Activated CD4-positive, CD25-positive, alpha-beta regulatory T cell treated with anti-CD3 and anti-CD28 coated beads, Interleukin-2, amount 50 U/mL, for 24 hours (primary cell): ENCODE data around the gene XPOT.

ENCODE experiments used
- ATAC-seq, 2 donors: fragments of 150-1000 bp; cut with Tn5 transposase; one replicate each; pipeline ENCODE4 v1.10.0; 2021; ENCODE audit warnings: mild to moderate bottlenecking in 1 of 2, moderate library complexity in 1 of 2

The XPOT gene

DNA sequence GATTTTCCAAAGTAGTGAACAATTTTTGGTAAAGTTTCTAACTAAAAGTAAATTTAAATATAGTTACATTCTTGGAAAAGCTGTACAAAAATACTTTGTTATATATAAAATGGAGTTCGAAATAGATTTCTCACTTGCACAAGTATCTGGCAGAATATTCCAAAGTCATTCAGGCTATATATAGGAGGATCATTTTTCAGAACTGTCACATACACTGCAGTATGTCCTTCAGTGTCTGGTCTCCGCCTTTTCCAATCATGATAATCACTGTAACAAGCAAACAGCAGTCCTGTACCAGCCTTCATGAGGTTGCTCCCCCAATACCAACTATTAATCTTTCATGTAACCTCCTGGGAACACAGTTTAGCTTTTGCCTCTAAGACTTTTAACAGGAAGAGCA is 66.3 kb downstream of the XPOT start:
- no peak for ATAC-seq

DNA sequence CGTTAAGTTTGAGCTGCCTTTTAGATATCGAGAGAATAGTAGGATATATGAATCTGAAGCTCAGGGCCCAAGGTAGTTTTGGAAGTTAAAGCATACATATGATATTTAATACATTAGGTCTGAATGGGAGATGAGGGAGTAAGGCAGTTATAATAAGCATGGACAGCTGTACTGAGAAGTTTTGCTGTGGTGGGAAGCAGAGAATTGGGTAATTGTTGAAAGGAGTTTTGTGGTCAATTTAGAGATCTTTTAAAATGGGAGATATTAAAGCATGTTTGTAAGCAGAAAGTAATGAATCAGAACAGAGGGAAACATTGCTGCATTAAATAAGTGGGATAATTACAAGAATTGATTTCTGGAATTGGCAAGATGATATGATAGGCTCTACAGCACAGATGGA is 69.0 kb downstream of the XPOT start:
- no peak for ATAC-seq

DNA sequence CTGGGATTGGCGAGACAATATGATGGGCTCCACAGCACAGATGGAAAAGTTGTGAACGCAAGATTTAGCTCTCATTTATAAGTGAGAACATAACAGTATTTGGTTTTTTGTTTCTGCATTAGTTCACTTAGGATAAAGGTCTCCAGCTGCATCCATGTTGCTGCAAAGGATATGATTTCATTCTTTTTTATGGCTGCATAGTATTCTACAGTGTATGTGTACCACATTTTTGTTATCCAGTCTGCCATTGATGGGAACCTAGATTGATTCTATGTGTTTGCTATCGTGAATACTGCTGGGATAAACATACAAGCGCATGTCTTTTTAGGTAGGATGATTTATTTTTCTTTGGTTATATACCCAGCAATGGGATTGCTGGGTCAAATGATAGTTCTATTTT is 71.3 kb downstream of the XPOT start:
- ATAC-seq = no peak

DNA sequence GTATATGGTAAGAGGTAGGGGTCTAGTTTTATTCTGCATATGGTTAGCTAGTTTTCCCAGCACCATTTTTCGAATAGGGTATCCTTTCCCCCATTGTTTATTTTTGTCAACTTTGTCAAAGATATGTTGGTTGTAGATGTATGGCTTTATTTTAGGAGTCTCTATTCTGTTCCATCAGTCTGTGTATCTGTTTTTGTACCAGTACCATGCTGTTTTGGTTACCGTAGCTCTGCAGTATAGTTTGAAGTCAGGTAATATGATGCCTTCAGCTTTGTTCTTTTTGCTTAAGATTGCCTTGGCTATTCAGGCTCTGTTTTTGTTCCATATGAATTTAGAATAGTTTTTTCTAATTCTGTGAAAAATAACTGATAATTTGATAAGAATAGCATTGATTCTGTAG is 72.7 kb downstream of the XPOT start:
- no peak for ATAC-seq

DNA sequence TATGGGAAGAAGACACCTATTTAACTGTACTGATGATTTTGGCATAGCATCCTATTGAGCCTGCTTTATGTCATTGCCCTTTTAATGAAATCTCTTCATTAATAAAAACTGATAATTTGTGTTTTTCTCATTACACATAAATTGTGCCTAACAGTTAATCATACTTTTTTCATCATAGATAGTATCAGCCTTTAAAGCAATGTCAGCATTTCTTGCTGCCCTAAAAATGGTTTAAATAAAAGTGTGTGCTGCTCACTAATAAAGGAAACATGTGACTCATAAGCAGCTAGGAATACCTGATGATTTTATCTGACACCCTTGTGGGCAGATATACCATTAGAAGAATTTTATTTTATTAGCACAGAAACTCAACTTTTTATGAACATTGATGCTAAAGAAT is 74.5 kb downstream of the XPOT start:
- peak in 1 of 2 donors; percentile 20 for ATAC-seq

DNA sequence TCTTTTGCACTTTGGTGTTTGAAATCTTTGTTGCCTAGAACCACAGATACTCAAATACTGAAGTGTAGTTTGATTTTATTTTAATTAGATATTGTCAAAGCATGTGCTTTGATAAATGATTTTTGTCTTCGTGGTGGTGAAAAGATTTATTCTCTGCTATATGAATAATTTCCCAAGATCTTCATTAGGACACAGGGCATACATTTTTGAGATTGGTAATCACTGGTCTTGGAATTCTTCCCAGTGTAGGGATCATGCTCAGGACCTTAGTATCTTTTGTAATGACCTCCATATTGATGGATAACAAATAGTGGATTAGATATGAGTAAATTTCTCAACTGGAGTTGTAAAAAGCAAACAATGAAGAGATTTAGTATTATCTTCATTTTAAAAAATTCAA is 76.0 kb downstream of the XPOT start:
- ATAC-seq = no peak

DNA sequence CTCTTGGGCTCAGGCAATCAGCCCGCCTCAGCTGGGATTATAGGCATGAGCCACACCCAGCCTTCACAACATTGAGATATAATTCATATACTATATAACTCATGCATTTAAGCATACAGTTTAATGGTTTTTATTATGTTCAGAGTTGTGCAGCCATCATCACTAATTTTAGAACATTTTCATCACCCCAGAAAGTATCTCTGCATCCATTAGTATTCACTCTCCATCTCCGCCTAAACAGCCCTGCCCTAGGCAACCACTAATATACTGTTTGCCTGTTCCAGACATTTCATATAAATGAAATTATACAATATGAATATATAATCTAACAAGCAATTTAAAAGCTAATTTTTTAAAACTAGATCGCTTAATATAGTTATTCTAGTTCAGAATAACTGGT is 82.5 kb downstream of the XPOT start:
- ATAC-seq = no peak

DNA sequence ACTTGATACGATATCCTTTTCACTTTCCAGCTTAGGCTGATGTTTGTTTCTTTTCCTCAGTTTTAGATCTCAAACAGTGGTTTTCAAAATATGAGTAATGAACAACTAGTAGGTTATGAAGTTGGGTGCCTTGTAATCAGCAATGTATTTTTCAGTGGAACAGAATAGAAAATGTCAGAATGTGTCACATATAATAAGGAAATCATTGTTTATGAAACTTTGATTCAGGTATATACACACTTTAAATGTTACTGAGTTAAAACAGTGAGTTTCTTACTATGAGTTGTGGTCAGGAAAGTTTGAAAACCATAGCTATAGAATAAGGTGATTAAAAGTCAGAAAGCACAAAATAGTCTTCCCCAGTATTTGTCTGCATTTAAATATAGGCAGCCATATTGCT is 87.5 kb downstream of the XPOT start:
- no peak for ATAC-seq

DNA sequence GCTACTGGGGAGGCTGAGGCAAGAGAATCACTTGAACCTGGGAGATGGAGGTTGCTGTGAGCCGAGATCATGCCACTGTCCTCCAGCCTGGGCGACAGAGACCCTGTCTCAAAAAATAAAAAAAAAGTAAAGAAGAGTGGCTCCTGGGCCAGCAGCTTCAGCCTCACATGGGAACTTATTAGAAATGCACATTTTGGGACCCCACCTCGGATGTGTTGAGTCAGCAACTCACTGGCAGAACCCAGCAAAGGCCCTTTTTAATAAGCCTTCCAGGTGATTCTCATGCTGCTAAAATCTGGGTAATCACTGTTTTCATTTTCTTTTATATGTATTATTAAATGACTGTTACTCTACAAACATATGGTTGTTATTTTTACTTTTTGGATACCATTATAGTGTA is 89.3 kb downstream of the XPOT start:
- ATAC-seq = no peak

DNA sequence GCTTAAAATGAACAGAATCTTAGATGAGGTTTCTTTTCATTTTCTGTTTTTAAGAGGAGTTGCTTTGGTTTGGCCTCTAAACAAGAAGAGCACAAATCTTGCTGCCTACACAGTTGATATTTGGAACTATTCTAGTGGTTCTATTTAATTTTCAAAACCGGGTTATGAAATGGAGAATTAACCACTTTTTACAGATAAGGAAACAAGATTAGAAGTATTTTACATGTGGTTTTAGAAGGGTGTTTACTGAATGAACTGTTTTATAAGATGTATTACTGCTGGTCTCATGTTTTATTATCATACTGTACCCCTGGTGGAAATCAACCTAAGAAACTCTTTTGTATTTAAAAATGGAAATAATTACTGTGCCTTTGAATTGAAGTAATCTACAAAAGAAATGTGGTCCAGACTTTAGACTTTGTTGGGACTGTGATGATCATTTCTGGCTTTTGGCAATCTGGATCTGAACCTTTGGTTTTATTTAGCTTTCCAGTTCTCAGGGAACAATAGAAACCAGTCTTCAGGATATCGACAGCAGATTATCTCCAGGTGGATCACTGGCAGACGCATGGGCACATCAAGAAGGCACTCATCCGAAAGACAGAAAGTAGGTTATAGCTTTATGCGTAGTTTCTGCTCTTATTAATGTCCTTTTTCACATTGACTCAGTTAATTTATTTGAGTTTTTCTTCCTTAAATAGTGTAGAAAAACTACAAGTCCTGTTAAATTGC is 91.0 kb downstream of the XPOT start:
- no peak for ATAC-seq

DNA sequence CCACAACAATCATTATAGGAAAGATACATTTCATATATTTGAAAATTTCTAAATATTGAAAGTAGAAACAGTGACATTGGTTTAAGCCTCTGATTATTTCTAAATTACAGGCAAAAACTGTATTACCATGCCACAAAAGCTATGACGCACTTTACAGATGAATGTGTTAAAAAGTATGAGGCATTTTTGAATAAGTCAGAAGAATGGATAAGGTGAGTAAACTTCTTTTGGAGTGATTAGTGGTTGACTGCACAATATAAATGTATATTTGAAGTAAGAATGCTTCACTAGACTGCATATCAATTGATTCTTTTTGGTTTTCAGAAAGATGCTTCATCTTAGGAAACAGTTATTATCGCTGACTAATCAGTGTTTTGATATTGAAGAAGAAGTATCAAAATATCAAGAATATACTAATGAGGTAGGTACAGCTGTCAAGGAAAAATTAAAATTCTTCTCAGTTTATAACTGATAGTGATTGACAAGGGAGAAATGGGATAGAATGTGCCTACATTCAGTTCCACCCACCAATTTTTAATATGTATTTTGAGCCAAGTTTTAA is 92.7 kb downstream of the XPOT start:
- ATAC-seq = peak; percentile 21 to 52

DNA sequence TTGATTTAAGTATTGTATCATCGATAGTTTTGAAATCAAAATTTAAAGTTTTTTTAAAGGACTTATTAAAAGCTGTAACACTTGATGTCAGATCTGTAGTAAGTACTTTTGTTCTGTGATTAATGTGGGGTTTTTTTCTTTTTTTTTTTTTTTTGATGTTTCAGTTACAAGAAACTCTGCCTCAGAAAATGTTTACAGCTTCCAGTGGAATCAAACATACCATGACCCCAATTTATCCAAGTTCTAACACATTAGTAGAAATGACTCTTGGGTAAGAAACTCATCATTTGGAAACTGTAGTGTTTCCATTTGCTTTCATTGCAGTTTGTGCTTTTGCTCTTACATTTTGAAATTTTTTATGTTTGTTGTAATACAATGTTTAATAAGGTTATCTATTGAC is 93.3 kb downstream of the XPOT start:
- peak; percentile 21 to 36 for ATAC-seq

DNA sequence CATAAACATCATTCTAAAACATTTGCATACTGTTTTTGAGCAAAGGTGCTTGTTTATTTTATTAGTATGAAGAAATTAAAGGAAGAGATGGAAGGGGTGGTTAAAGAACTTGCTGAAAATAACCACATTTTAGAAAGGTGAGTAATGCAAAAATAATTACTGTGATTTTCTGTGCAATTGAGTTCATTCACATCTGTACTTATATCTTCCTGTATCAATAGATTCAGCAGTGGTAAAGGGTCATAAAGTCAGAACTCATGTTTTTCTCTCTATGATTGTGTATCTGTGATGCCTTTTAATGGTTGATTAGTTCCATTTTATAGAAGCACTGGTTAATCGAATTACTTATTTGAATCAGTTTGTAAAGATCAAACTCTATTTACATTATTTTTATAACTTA is 93.7 kb downstream of the XPOT start:
- ATAC-seq = peak; percentile 21 to 40

DNA sequence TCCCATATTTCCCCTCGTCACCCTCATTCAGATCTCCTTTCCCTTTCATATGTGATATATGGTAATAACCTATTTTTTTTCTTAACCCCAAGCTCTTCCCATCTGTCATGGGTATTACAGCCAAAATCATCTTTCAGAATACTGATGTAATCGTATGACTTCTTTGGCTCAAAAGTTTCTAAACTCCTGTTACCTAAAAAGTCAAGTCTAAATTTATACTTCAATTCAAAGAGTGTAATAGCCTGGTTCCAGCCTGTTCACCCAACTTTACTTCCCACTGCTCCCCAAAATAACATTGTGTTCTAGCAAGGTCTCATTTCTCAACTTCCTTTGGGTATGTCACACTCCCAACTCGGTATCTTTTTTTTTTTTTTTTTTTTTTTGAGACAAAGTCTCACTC is 96.2 kb downstream of the XPOT start:
- ATAC-seq = no peak
